ENCODE results near the gene NOC4L. TPM values are rescaled to one million over a fixed set of nuclear protein-coding genes. Genes with fewer than 3 reads are reported as not detected.

Gene NOC4L
- total RNA-seq, 2 donors from 2014 or later, result 10.9 to 18.1 TPM

GRCh38 chr12:132199526-132200319 is 55.5 kb downstream of the NOC4L start:
- no peaks in the 10 kb centered on the region for H3K4me1 ChIP-seq
- intact Hi-C loops (cut with DNase I), result no loop called here
- no peaks in the 10 kb centered on the region for H3K27me3 ChIP-seq
- DNase-seq, result no peak
- WGBS, 2 donors, result 59 to 80% methylated on average over 4 to 24 of the region's 24 CpGs
- ATAC-seq, result no peak
- no peak overlapping the region for H3K27ac ChIP-seq
- TF ChIP-seq POLR2A (IDR thresholded peaks at IDR 0.05), result no peak
- no peak for TF ChIP-seq CTCF (IDR thresholded peaks at IDR 0.05)
- H3K9me3 ChIP-seq, result no peaks in the 10 kb centered on the region
- no peaks in the 10 kb centered on the region for H3K36me3 ChIP-seq (replicated peaks in 1 of 2; ENCODE audit: insufficient read depth in 1 of 2, low read depth in 2 of 2)
- H3K4me3 ChIP-seq, result no peak overlapping the region

- no peak overlapping the region for H3K27ac ChIP-seq
These were observed 56.5 kb downstream of the NOC4L start for GRCh38 chr12:132200800-132201199.

GRCh38 chr12:132201391-132202120 is 57.3 kb downstream of the NOC4L start:
- ATAC-seq (no peak), DNase-seq (no peak)
- peaks cover 6% of the 10 kb centered on the region for H3K4me1 ChIP-seq
- H3K4me3 ChIP-seq, result no peak overlapping the region
- no peak overlapping the region for H3K27ac ChIP-seq
- H3K27me3 ChIP-seq, result no peaks in the 10 kb centered on the region
- H3K36me3 ChIP-seq (replicated peaks in 1 of 2; ENCODE audit: insufficient read depth in 1 of 2, low read depth in 2 of 2), result no peaks in the 10 kb centered on the region
- no peaks in the 10 kb centered on the region for H3K9me3 ChIP-seq
- TF ChIP-seq POLR2A (IDR thresholded peaks at IDR 0.05), result no peak
- WGBS, 2 donors, result 70 to 74% methylated on average over 2 to 23 of the region's 23 CpGs
- intact Hi-C loops (cut with DNase I), result no loop called here

More at GRCh38 chr12:132200800-132201199, 56.5 kb downstream of the NOC4L start:
- DNase-seq, result no peak
- no peak for ATAC-seq
- no peak overlapping the region for H3K4me3 ChIP-seq
- H3K9me3 ChIP-seq, result no peaks in the 10 kb centered on the region
- H3K36me3 ChIP-seq (replicated peaks in 1 of 2; ENCODE audit: insufficient read depth in 1 of 2, low read depth in 2 of 2), result no peaks in the 10 kb centered on the region
- H3K27me3 ChIP-seq, result no peaks in the 10 kb centered on the region
- intact Hi-C loops (cut with DNase I), result no loop called here
- 66 to 71% methylated on average over 17 of the region's 19 CpGs for WGBS, 2 donors
- TF ChIP-seq CTCF (IDR thresholded peaks at IDR 0.05), result no peak
- no peak for TF ChIP-seq POLR2A (IDR thresholded peaks at IDR 0.05)
- H3K4me1 ChIP-seq, result peaks cover 6% of the 10 kb centered on the region

Small RNA genes lying within 50 kb of the gene (small RNA-seq; reads per million reads assigned to genes)
- not detected for gene AC138466.3

Other genes starting within 250 kb of the NOC4L start
- 10 to 100 TPM; 29.1 to 59.3 TPM for gene ULK1, start 249.8 kb upstream of the NOC4L start, total RNA-seq
- gene PUS1, start 215.2 kb upstream of the NOC4L start, total RNA-seq, result 10 to 100 TPM; 11.2 to 33.6 TPM
- 10 to 100 TPM; 20.5 to 22.4 TPM for gene EP400, start 194.5 kb upstream of the NOC4L start, total RNA-seq
- 10 to 100 TPM; 16.1 to 27.4 TPM for gene DDX51, start 138 bp upstream of the NOC4L start, total RNA-seq
- not detected for gene GALNT9, start 185.1 kb downstream of the NOC4L start, total RNA-seq

Data from body of pancreas (tissue), 4 donors.